ENCODE results near the gene NT5DC3.
A peak's percentile ranks its signal among the peaks of the same experiment; 100 is the strongest.
"Not testable (repeated sequence)": the region's sequence is repeated elsewhere in the genome, so short reads cannot be mapped to it uniquely, and the experiment has no call there.

NT5DC3 gene

GRCh38 chr12:103855896-103856657 lies 15.0 kb upstream of the NT5DC3 start:
- DNase-seq (ENCODE audit: low read depth in 1 of 2, low spot score in 1 of 2), result no peak

- DNase-seq (ENCODE audit: low read depth in 1 of 2, low spot score in 1 of 2), result no peak
These were observed 14.1 kb upstream of the NT5DC3 start for GRCh38 chr12:103855036-103855712.

DNA sequence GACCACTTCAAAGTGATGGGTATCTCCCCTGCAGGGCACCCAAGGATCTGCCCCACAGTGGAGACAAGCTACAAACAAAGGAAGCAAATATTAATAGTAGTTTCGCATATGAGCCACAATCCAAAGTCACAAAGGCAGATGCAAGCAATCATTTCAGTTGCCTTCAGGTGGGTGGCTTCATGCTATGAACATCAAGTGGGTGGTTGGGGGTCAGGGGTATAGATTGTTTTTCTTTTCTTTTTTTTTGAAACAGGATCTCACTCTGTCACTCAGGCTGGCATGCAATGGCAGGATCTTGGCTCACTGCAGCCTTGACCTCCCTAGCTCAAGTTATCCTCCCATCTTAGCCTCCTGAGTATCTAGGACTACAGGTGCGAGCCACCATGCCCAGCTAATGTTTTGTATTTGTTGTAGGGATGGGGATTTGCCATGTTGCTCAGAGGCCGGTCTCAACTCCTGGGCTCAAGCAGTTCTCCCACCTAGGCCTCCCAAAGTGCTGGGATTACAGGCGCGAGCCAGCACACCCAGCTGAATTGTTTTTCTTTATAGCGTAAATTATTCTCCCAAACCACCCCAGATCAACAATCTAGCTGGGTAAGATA lies 13.4 kb upstream of the NT5DC3 start:
- no peak for DNase-seq (ENCODE audit: low read depth in 1 of 2, low spot score in 1 of 2)

DNA sequence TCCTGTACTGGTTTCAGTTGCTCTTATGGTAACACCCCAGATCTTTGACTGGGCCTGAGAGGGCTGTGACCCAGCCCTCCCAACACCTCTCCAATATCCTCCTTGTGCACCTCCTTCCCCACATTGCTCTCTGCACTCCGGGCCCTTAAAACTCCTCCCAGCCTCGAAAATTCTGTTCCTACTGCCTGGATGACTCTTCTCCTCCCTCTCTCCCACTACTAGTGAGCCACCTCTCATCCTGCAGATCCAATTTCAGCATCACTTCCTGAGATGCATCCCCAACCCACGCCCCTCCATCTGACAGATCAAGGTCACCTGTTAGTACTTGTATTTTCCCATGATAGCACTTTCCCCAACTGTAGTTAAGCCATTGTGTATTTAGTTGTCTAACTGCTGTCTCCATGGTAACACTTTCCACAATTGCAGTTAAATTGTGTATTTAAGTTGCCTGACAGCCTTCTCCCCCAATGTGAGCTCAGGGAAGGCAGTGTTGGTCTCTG lies 11.5 kb upstream of the NT5DC3 start:
- no peak for DNase-seq (ENCODE audit: low read depth in 1 of 2, low spot score in 1 of 2)

DNA sequence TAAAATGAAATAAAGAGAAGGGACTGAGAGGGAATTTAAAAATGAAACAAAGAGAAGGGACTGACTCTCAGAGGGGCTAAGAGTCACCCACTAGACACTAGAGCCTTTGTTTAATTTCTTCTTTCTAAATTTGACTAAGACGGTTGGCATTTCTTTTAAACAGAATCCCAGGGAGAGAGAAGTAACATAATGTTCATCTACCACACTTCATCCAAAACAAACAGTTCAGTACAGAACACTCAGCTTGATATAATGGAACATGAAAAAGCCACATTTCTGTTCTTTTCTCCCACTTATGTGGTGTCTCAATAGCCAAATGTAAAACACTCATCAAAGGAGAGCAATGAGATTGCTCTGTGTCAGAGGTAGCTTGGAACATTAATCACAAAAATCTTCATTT lies 10.1 kb upstream of the NT5DC3 start:
- DNase-seq (ENCODE audit: low read depth in 1 of 2, low spot score in 1 of 2), result no peak

- no peak for DNase-seq (ENCODE audit: low read depth in 1 of 2, low spot score in 1 of 2)
These were observed 9.4 kb upstream of the NT5DC3 start for GRCh38 chr12:103850429-103850828.

GRCh38 chr12:103848917-103849491 lies 8.0 kb upstream of the NT5DC3 start:
- no peak for DNase-seq (ENCODE audit: low read depth in 1 of 2, low spot score in 1 of 2)

- DNase-seq (ENCODE audit: low read depth in 1 of 2, low spot score in 1 of 2), result no peak
These were observed 7.1 kb upstream of the NT5DC3 start for GRCh38 chr12:103848143-103848542.

- DNase-seq (ENCODE audit: low read depth in 1 of 2, low spot score in 1 of 2), result no peak
These were observed 5.4 kb upstream of the NT5DC3 start for GRCh38 chr12:103846415-103846814.

- DNase-seq (ENCODE audit: low read depth in 1 of 2, low spot score in 1 of 2), result no peak
These were observed 3.3 kb upstream of the NT5DC3 start for GRCh38 chr12:103844305-103844704.

- no peak for DNase-seq (ENCODE audit: low read depth in 1 of 2, low spot score in 1 of 2)
These were observed 903 bp upstream of the NT5DC3 start for GRCh38 chr12:103841690-103842584.

- DNase-seq (ENCODE audit: low read depth in 1 of 2, low spot score in 1 of 2), result peak in 1 of 2 donors; percentile 10
These were observed 565 bp downstream of the NT5DC3 start for GRCh38 chr12:103840462-103840875.

DNA sequence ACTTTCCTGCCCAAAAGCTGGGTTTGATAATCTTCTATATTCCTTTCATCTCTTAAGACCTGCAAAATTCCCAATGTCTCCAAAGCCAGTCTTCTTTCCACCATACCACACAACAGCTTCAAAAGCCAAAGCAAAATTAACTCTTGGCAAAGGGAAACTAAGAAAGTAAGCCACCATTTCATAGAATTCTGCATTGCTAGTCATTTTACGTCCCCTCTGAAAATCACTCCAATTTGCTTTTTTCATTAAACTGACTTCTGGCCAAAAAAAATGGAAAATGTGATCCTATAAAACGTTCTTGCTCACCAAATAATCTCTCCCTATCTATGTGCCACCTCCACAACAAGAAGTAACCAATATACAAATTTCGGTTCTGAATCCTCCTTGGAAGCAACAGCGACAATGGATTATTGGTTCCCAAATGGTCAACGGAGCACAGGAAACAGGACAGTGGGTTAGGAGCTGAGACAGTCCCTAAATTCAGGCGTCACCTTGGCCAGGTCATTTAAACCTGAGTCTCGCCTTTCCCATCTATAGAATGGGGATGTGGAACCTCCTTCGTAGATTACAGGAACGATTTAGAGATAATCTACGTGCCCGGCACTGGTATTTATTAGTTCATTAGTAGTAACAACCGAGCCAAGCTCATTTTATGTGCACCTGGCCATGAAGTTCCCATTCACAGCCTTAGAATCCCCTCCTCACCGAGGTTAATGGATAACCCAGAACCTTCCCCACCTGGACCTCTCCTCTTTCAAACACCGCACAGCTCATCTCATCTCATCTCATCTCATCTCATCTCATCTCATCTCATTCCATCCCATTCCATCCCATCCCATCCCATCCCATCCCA lies 1.2 kb downstream of the NT5DC3 start:
- no peak for DNase-seq (ENCODE audit: low read depth in 1 of 2, low spot score in 1 of 2)

- no peak for DNase-seq (ENCODE audit: low read depth in 1 of 2, low spot score in 1 of 2)
These were observed 1.9 kb downstream of the NT5DC3 start for GRCh38 chr12:103839103-103839502.

DNA sequence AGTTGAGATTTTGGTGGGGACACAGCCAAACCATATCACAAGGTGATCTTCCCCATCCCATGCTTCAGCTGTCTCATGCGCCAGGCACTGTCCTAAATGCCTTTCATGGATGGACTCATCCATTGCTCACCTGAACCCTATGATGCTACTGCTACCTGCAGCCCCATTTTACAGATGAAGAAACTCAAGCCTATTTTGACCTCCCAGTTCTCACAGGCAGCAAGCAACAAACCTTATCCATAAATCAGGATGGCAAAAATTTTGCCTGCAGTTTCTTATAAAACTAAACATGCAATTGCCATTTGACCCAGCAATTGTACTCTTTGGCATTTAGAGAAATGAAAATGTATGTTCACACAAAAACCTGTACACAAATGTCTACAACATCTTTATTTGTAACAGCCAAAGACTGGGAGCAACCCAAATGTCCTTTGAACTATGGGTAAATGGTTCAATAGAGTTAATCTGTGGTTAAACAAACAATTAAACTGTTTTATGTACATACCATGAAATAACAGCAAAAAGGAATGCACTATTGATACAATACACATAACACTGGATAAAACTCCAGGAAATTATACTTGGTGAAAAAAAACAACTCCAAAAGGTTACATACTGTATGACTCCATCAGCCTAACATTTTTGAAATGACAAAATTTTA lies 2.6 kb downstream of the NT5DC3 start:
- DNase-seq (ENCODE audit: low read depth in 1 of 2, low spot score in 1 of 2), result no peak

DNA sequence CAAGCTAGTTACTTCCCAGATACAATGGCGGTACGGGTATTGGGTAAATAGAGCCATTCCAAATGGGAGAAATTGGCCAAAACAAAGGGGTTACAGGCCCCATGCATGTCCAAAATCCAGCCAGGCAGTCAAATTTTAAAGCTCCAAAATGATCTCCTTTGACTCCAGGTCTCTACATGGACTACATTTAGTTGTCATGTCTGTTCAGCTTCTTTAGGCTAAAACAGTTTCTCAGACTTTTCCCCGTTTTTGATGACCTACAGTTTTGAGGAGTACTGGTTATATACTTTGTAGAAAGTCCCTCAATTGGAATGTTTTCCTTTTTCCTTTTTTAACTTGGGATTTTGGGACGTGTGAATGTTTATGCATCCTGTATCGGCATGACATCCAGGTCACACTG lies 4.7 kb downstream of the NT5DC3 start:
- DNase-seq (ENCODE audit: low read depth in 1 of 2, low spot score in 1 of 2), result no peak

GRCh38 chr12:103835747-103836335 lies 5.2 kb downstream of the NT5DC3 start:
- not testable (repeated sequence) for DNase-seq (ENCODE audit: low read depth in 1 of 2, low spot score in 1 of 2)

GRCh38 chr12:103834942-103835341 lies 6.1 kb downstream of the NT5DC3 start:
- DNase-seq (ENCODE audit: low read depth in 1 of 2, low spot score in 1 of 2), result no peak

- DNase-seq (ENCODE audit: low read depth in 1 of 2, low spot score in 1 of 2), result no peak
These were observed 7.1 kb downstream of the NT5DC3 start for GRCh38 chr12:103833891-103834290.
